Cardiac fibroblast (primary cell): Measurements from ENCODE around the gene DNMBP.
"Not testable (repeated sequence)": the region's sequence is repeated elsewhere in the genome, so short reads cannot be mapped to it uniquely, and the experiment has no call there.

Experiments used
- DNase-seq, 2 donors: peaks; one replicate each; pipeline versions ENCODE4 v3.0.0 to v3.0.0-alpha.2; 2010; ENCODE audit warnings: low read depth in 2 of 2
- H3K4me3 ChIP-seq, 2 donors: replicated peaks in 1 of 2; 1 replicate in 1 of 2; 2 replicates in 1 of 2; pipeline ENCODE4 v1.5.1; 2011; ENCODE audit warnings: low read depth in 2 of 2, low read length in 2 of 2, mild to moderate bottlenecking in 2 of 2, moderate library complexity in 1 of 2
- TF ChIP-seq, protein P1 (sequence below): IDR thresholded peaks from one replicate; pipeline ENCODE4 v1.5.1; 2011; ENCODE audit warnings: low read depth, mild to moderate bottlenecking, low read length, inconsistent platforms

DNMBP gene

GRCh38 chr10:99996671-99997648 is 12.8 kb downstream of the DNMBP start:
- no peak overlapping the region for H3K4me3 ChIP-seq
- peak in 1 of 2 donors; percentile 30 for DNase-seq
- TF ChIP-seq, protein P1, sequence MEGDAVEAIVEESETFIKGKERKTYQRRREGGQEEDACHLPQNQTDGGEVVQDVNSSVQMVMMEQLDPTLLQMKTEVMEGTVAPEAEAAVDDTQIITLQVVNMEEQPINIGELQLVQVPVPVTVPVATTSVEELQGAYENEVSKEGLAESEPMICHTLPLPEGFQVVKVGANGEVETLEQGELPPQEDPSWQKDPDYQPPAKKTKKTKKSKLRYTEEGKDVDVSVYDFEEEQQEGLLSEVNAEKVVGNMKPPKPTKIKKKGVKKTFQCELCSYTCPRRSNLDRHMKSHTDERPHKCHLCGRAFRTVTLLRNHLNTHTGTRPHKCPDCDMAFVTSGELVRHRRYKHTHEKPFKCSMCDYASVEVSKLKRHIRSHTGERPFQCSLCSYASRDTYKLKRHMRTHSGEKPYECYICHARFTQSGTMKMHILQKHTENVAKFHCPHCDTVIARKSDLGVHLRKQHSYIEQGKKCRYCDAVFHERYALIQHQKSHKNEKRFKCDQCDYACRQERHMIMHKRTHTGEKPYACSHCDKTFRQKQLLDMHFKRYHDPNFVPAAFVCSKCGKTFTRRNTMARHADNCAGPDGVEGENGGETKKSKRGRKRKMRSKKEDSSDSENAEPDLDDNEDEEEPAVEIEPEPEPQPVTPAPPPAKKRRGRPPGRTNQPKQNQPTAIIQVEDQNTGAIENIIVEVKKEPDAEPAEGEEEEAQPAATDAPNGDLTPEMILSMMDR: no peak

GRCh38 chr10:99995713-99996112 is 14.0 kb downstream of the DNMBP start:
- TF ChIP-seq, protein P1: no peak
- no peak for DNase-seq
- H3K4me3 ChIP-seq: no peak overlapping the region

GRCh38 chr10:99995269-99995668 is 14.5 kb downstream of the DNMBP start:
- TF ChIP-seq, protein P1: no peak
- no peak overlapping the region for H3K4me3 ChIP-seq
- DNase-seq: no peak

DNA sequence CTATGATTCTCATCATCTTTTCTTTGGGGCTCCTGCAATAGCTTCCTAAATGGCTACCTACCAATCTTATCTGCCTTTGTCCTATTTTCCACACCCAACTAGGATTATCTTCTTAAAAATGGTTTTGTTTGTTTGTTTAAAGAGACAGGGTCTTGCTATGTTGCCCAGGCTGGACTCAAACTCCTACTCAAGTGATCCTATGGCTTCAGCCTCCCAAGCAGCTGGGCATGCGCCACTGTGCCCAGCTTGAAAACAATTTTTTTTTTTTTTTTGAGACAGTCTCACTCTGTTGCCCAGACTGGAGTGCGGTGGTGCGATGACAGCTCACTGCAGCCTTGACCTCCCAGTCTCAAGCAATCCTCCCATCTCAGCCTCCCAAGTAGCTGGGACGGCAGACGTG is 14.9 kb downstream of the DNMBP start:
- TF ChIP-seq, protein P1: no peak
- no peak overlapping the region for H3K4me3 ChIP-seq

DNA sequence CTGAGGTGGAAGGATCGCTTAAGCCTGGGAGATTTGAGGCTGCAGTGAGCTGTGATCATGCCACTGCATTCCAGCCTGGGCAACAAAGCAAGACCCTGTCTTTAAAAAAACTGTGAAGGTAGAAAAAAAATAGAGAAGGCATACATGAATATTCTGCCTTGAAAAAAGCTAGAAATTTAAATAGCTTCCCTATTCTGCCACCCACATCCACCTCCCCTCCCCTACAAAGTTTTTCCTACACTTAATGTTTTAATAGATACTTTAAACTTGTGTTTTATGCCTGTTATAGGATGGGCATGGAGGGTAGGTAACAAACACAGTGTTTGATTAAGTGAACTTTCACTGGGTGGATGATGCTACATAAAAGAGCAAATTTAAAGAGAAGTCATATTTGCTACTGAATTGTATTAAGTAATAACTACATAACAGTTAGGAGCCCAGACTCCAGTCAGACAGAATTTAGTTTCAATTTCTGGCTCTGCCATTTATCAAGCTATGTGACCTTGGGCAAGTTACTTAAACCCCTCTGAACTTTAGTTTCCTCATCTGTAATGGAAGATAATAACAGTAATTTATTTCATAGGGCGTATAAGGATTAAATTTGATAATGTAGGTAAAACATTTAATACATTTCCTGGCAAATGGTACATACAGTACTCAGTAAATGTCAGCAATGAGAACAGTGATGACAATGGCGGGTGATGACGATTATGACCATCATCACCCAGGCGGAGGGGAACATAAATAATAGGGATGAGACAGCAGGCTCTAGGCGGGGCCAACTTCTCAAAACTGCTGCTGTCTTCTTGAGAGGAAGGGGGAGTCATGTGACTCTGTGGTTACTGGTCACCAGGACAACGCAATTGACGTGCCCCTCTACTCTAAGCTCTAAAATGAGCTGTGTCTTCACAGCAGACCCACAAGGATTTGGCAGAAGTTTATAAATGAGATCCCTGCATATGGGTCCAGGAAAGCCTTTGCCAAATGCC is 15.8 kb downstream of the DNMBP start:
- peak overlapping the region in 1 of 2 donors; percentile 1 for H3K4me3 ChIP-seq
- DNase-seq: peak; percentile 92 to 95
- TF ChIP-seq, protein P1: no peak

More for the DNA sequence above, 14.9 kb downstream of the DNMBP start:
- DNase-seq: no peak

DNA sequence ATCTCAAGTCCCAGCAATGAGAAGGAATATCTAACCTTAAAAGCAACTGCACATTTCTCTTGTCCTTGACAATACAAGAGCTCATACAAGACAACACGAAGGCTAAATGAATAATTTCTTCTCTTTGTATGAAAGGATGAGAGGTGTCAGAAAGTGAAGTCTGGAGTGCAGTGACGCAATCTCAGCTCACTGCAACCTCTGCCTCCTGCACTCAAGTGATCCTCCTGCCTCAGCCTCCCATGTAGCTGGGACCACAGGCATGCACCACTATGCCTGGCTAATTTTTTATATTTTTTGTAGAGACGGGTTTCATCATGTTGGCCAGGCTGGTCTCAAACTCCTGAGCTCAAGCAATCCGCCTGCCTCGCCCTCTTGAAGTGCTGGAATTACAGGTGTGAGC is 24.1 kb downstream of the DNMBP start:
- DNase-seq, H3K4me3 ChIP-seq: not testable (repeated sequence)
